B cell (primary cell): ENCODE measurements around the gene CNTN4. TPM values are rescaled to one million over a fixed set of nuclear protein-coding genes. Genes with fewer than 3 reads are reported as not detected.

ENCODE experiments used
- ATAC-seq: fragments of 200-7000 bp; cut with Tn5 transposase; one replicate; pipeline ENCODE4 v1.10.0; 2021; ENCODE audit warnings: low read depth, mild to moderate bottlenecking, moderate number of reproducible peaks, moderate library complexity
- CTCF ChIA-PET: fragments of 350-600 bp; sonication (Branson Sonifier 250); formaldehyde crosslinking; loops from one replicate; lab custom pipeline; 2021; ENCODE audit warnings: antibody characterized with exemption, inconsistent platforms; lab: Charles Lee
- POLR2A ChIA-PET: fragments of 350-600 bp; sonication (Branson Sonifier 250); formaldehyde crosslinking; loops from one replicate; lab custom pipeline; 2021; ENCODE audit warnings: antibody characterized with exemption; lab: Charles Lee
- DNase-seq: peaks from one replicate; pipeline ENCODE4 v3.0.0; 2013
- H2AFZ ChIP-seq: 2 replicates; pipeline ENCODE4 v1.6.1; 2012; ENCODE audit warnings: mild to moderate bottlenecking, low read depth, low read length; ENCODE audit not compliant: insufficient read depth, poor library complexity, severe bottlenecking
- H3K27ac ChIP-seq, 2 donors: 1 replicate in 1 of 2; 2 replicates in 1 of 2; pipeline ENCODE4 v1.5.1; 2012 to 2013; ENCODE audit warnings: low read length in 2 of 2, mild to moderate bottlenecking in 2 of 2, moderate library complexity in 1 of 2
- H3K27me3 ChIP-seq, 4 experiments: fragments of 200-600 bp in 1 of 4; sonication (generic) in 1 of 4; replicated peaks in 1 of 4; 1 replicate in 2 of 4; 2 replicates in 2 of 4; pipeline versions ENCODE4 v1.6.1 to v1.7.0; 2013 to 2016; ENCODE audit warnings: low read length in 3 of 4, mild to moderate bottlenecking in 2 of 4, mixed read lengths in 1 of 4, moderate library complexity in 1 of 4; ENCODE audit not compliant: insufficient read depth in 4 of 4, control insufficient read depth in 3 of 4; ENCODE audit errors: control extremely low read depth in 1 of 4
- H3K36me3 ChIP-seq, 2 experiments: replicated peaks in 1 of 2; 1 replicate in 1 of 2; 2 replicates in 1 of 2; pipeline versions ENCODE4 v1.6.1 to v1.7.1; 2013; ENCODE audit warnings: low read length in 1 of 2; ENCODE audit not compliant: insufficient read depth in 2 of 2, control insufficient read depth in 1 of 2; ENCODE audit errors: control extremely low read depth in 1 of 2, extremely low read depth in 1 of 2
- H3K4me1 ChIP-seq, 2 donors: fragments of 200-600 bp in 1 of 2; sonication (generic) in 1 of 2; 1 replicate in 1 of 2; 2 replicates in 1 of 2; pipeline versions ENCODE4 v1.5.1 to v1.6.1; 2013 to 2017; ENCODE audit warnings: low read length in 2 of 2; ENCODE audit not compliant: control insufficient read depth in 2 of 2, insufficient read depth in 2 of 2
- H3K4me2 ChIP-seq: replicated peaks from 2 replicates; pipeline ENCODE3; 2012; ENCODE audit warnings: mild to moderate bottlenecking, low read depth, low read length; ENCODE audit not compliant: poor library complexity, severe bottlenecking
- H3K4me3 ChIP-seq, 5 experiments: fragments of 200-600 bp in 1 of 5; sonication (generic) in 1 of 5; 1 replicate in 3 of 5; 2 replicates in 2 of 5; pipeline versions ENCODE4 v1.5.1 to v1.7.0; 2011 to 2016; ENCODE audit warnings: low read length in 4 of 5, mild to moderate bottlenecking in 4 of 5, low read depth in 2 of 5, control low read depth in 1 of 5, moderate library complexity in 1 of 5; ENCODE audit not compliant: insufficient read depth in 1 of 5; ENCODE audit errors: control extremely low read depth in 1 of 5, extremely low read depth in 1 of 5
- H3K79me2 ChIP-seq: fragments of 200-600 bp; sonication (generic); one replicate; pipeline ENCODE4 v1.6.0; 2016; ENCODE audit warnings: low read length; ENCODE audit not compliant: control insufficient read depth, insufficient read depth
- H3K9ac ChIP-seq: fragments of 200-600 bp; sonication (generic); 2 replicates; pipeline ENCODE4 v1.6.1; 2017; ENCODE audit warnings: mild to moderate bottlenecking, low read length, moderate library complexity
- H3K9me3 ChIP-seq, 3 donors: one replicate each; pipeline versions ENCODE4 v1.6.1 to v1.7.1; 2013; ENCODE audit warnings: low read length in 2 of 3; ENCODE audit not compliant: control insufficient read depth in 2 of 3, insufficient read depth in 1 of 3; ENCODE audit errors: control extremely low read depth in 1 of 3
- H4K20me1 ChIP-seq: 2 replicates; pipeline ENCODE4 v1.6.0; 2012; ENCODE audit warnings: mild to moderate bottlenecking, low read length; ENCODE audit not compliant: insufficient read depth, control insufficient read depth, poor library complexity, severe bottlenecking
- H3K27ac Mint-ChIP-seq: one replicate; pipeline ENCODE4 v1.8.0; 2021; ENCODE audit warnings: mixed read lengths
- H3K27me3 Mint-ChIP-seq: one replicate; pipeline ENCODE4 v1.8.0; 2021; ENCODE audit warnings: mixed read lengths
- H3K4me1 Mint-ChIP-seq: one replicate; pipeline ENCODE4 v1.8.0; 2021; ENCODE audit warnings: mixed read lengths
- H3K4me3 Mint-ChIP-seq: one replicate; pipeline ENCODE4 v1.8.0; 2021; ENCODE audit warnings: mixed read lengths
- H3K9me3 Mint-ChIP-seq: one replicate; pipeline ENCODE4 v1.8.0; 2022; ENCODE audit warnings: mixed read lengths; ENCODE audit not compliant: insufficient read depth
- CTCF ChIP-seq: fragments of 200-600 bp; IDR thresholded peaks from one replicate; pipeline ENCODE4 v1.8.0; 2022; ENCODE audit warnings: antibody characterized with exemption, mild to moderate bottlenecking
- EZH2 ChIP-seq: IDR thresholded peaks from 2 replicates; pipeline ENCODE4 v1.6.1; 2012; ENCODE audit warnings: borderline replicate concordance, low read depth, mild to moderate bottlenecking, moderate library complexity, low read length; ENCODE audit not compliant: insufficient read depth, poor library complexity, severe bottlenecking
- WGBS: methylation state at CpG from one replicate; pipeline ENCODE4 v1.1.5; 2013; ENCODE audit warnings: missing lambda C conversion rate; ENCODE audit not compliant: insufficient coverage; 5-methylcytosine and 5-hydroxymethylcytosine counted together
- intact Hi-C: fragments of 100-400 bp; cut with micrococcal nuclease; formaldehyde crosslinking; loops from one replicate; pipeline ENCODE4 v1.10.0; 2022
- polyA plus RNA-seq: library from polyadenylated mRNA; depleted of rRNA; stranded (reverse); fragments of >200 nt; gene quantifications from 2 replicates; pipeline ENCODE4 v1.2.3, GENCODE V29; 2012
- total RNA-seq, 2 donors: library from RNA; stranded (reverse); fragments of 120-200 nt in 1 of 2; gene quantifications; 1 replicate in 1 of 2; 2 replicates in 1 of 2; pipeline versions ENCODE4 v1.2.3 to v1.2.4, GENCODE V29; 2013 to 2022

CNTN4 gene
- total and polyA plus RNA-seq, 2 donors (not counting 1 experiment from before 2014, with no cell fraction given), result 0.05 TPM; not detected in 1

- H2AFZ ChIP-seq, result no peak overlapping the region
- no peaks in the 10 kb centered on the region for H3K4me1 ChIP-seq
- CTCF ChIA-PET, result no interaction called here
- Mint-ChIP-seq H3K4me1 (no peaks in the 10 kb centered on the region), H3K4me3 (no peak overlapping the region), H3K9me3 (no peaks in the 10 kb centered on the region), H3K27ac (no peak overlapping the region), H3K27me3 (peaks cover 4% of the 10 kb centered on the region)
- no CpG with 5 or more reads among the region's 2 CpGs for WGBS
- intact Hi-C loops, result no loop called here
- no peak overlapping the region for H3K4me2 ChIP-seq
- no peaks in the 10 kb centered on the region for H3K79me2 ChIP-seq
- DNase-seq (no peak), ATAC-seq (no peak)
- no peak for TF ChIP-seq EZH2
- TF ChIP-seq CTCF, result no peak
- no peaks in the 10 kb centered on the region for H3K9me3 ChIP-seq
- no peaks in the 10 kb centered on the region for H3K27me3 ChIP-seq
- no peak overlapping the region for H3K9ac ChIP-seq
- H3K36me3 ChIP-seq, result no peaks in the 10 kb centered on the region
- no peak overlapping the region for H3K4me3 ChIP-seq
- no peak overlapping the region for H3K27ac ChIP-seq
- no peaks in the 10 kb centered on the region for H4K20me1 ChIP-seq
- POLR2A ChIA-PET, result no interaction called here
These were observed 764.5 kb downstream of the CNTN4 start for GRCh38 chr3:2863127-2863526.

- ATAC-seq (no peak), DNase-seq (no peak)
- CTCF ChIA-PET, result no interaction called here
- Histone ChIP-seq H3K79me2 (no peaks in the 10 kb centered on the region), H3K4me1 (no peaks in the 10 kb centered on the region), H3K9me3 (no peaks in the 10 kb centered on the region), H3K36me3 (no peaks in the 10 kb centered on the region), H3K4me2 (no peak overlapping the region), H4K20me1 (no peaks in the 10 kb centered on the region), H3K27ac (no peak overlapping the region), H2AFZ (no peak overlapping the region), H3K27me3 (no peaks in the 10 kb centered on the region), H3K4me3 (no peak overlapping the region), H3K9ac (no peak overlapping the region)
- H3K4me1 Mint-ChIP-seq, result no peaks in the 10 kb centered on the region
- WGBS, result no CpG with 5 or more reads among the region's 1 CpG
- H3K27ac Mint-ChIP-seq, result no peak overlapping the region
- POLR2A ChIA-PET, result no interaction called here
- peaks cover 7% of the 10 kb centered on the region for H3K27me3 Mint-ChIP-seq
- intact Hi-C loops, result no loop called here
- H3K4me3 Mint-ChIP-seq, result no peak overlapping the region
- H3K9me3 Mint-ChIP-seq, result no peaks in the 10 kb centered on the region
- TF ChIP-seq CTCF (no peak), EZH2 (no peak)
These were observed 771.2 kb downstream of the CNTN4 start for GRCh38 chr3:2869905-2870304.
